HepG2 (cell line): ENCODE results near the gene LIME1. TPM values are rescaled to one million over a fixed set of nuclear protein-coding genes. Genes with fewer than 3 reads are reported as not detected.

ENCODE experiments used
- AGO2 ChIP-seq: fragments of 200-400 bp; formaldehyde crosslinking; optimal IDR thresholded peaks from 2 replicates; pipeline ENCODE3; 2017; ENCODE audit warnings: mild to moderate bottlenecking, low read depth, low read length, moderate library complexity
- CSRNP1 ChIP-seq: sonication (generic); formaldehyde crosslinking; IDR thresholded peaks from 2 replicates; pipeline ENCODE4 v1.8.1; 2023; ENCODE audit warnings: mild to moderate bottlenecking, missing genetic modification reagents
- FOSL1 ChIP-seq: sonication (generic); formaldehyde crosslinking; IDR thresholded peaks from 2 replicates; pipeline ENCODE4 v1.9.0; 2021; ENCODE audit warnings: missing genetic modification reagents, borderline replicate concordance
- HNF4G ChIP-seq, 2 experiments: sonication (generic) in 1 of 2; formaldehyde crosslinking in 1 of 2; IDR thresholded peaks; 2 replicates each; pipeline versions ENCODE4 v1.4.0 to v1.6.1; 2011 to 2020; ENCODE audit warnings: borderline replicate concordance in 2 of 2, low read depth in 2 of 2, mild to moderate bottlenecking in 2 of 2, low read length in 1 of 2, missing genetic modification reagents in 1 of 2, moderate library complexity in 1 of 2
- HNRNPLL ChIP-seq: fragments of 200-400 bp; formaldehyde crosslinking; IDR thresholded peaks from 2 replicates; pipeline ENCODE4 v1.6.1; 2017; ENCODE audit warnings: mild to moderate bottlenecking, low read depth, low read length; ENCODE audit not compliant: poor library complexity, severe bottlenecking
- KDM1A ChIP-seq: IDR thresholded peaks from 2 replicates; pipeline ENCODE4 v1.6.1; 2016; ENCODE audit warnings: missing compliant biosample characterization
- MEIS2 ChIP-seq: sonication (generic); formaldehyde crosslinking; IDR thresholded peaks from 2 replicates; pipeline ENCODE4 v1.9.0; 2021; ENCODE audit warnings: mild to moderate bottlenecking, missing genetic modification reagents
- NFE2L1 ChIP-seq: sonication (generic); formaldehyde crosslinking; IDR thresholded peaks from 2 replicates; pipeline ENCODE4 v1.4.0; 2020; ENCODE audit warnings: missing genetic modification reagents, mild to moderate bottlenecking, borderline replicate concordance
- NR2F6 ChIP-seq, 2 experiments: IDR thresholded peaks; 2 replicates each; pipeline ENCODE4 v1.6.1; 2016; ENCODE audit warnings: antibody characterized with exemption in 1 of 2, mild to moderate bottlenecking in 1 of 2
- SALL2 ChIP-seq: sonication (generic); formaldehyde crosslinking; IDR thresholded peaks from 2 replicates; pipeline ENCODE4 v1.8.1; 2023; ENCODE audit warnings: mild to moderate bottlenecking, missing genetic modification reagents, inconsistent platforms
- SIN3A ChIP-seq: IDR thresholded peaks from 2 replicates; pipeline ENCODE4 v1.6.1; 2011; ENCODE audit warnings: low read depth, mild to moderate bottlenecking, control low read depth, low read length, borderline replicate concordance
- TFE3 ChIP-seq: IDR thresholded peaks from 2 replicates; pipeline ENCODE4 v1.6.1; 2016
- ZBTB25 ChIP-seq: IDR thresholded peaks from 2 replicates; pipeline ENCODE4 v1.6.1; 2018; ENCODE audit warnings: missing genetic modification reagents
- ZBTB38 ChIP-seq: sonication (generic); formaldehyde crosslinking; IDR thresholded peaks from 2 replicates; pipeline ENCODE4 v1.5.1; 2020; ENCODE audit warnings: mild to moderate bottlenecking, missing genetic modification reagents
- ZNF331 ChIP-seq: sonication (generic); formaldehyde crosslinking; IDR thresholded peaks from 2 replicates; pipeline ENCODE4 v1.4.0; 2020; ENCODE audit warnings: missing genetic modification reagents
- ZNF589 ChIP-seq: sonication (generic); formaldehyde crosslinking; conservative IDR thresholded peaks from 2 replicates; pipeline ENCODE4 v1.8.0; 2022; ENCODE audit warnings: mild to moderate bottlenecking, moderate library complexity, missing genetic modification reagents
- ZNF691 ChIP-seq: sonication (generic); formaldehyde crosslinking; IDR thresholded peaks from 2 replicates; pipeline ENCODE4 v1.4.0; 2020; ENCODE audit warnings: missing genetic modification reagents, low read depth, mild to moderate bottlenecking, borderline replicate concordance
- ZNF737 ChIP-seq: sonication (generic); formaldehyde crosslinking; IDR thresholded peaks from 2 replicates; pipeline ENCODE4 v1.5.0; 2020; ENCODE audit warnings: missing genetic modification reagents, mild to moderate bottlenecking, borderline replicate concordance
- ZNF770 ChIP-seq: sonication (generic); formaldehyde crosslinking; IDR thresholded peaks from 2 replicates; pipeline ENCODE4 v1.5.0; 2020; ENCODE audit warnings: mild to moderate bottlenecking, missing genetic modification reagents
- ZNF781 ChIP-seq: sonication (generic); formaldehyde crosslinking; IDR thresholded peaks from 2 replicates; pipeline ENCODE4 v1.5.1; 2020; ENCODE audit warnings: borderline replicate concordance, mild to moderate bottlenecking, missing genetic modification reagents; ENCODE audit errors: not compliant biosample characterization
- ZSCAN9 ChIP-seq: IDR thresholded peaks from 2 replicates; pipeline ENCODE4 v1.6.1; 2016; ENCODE audit warnings: borderline replicate concordance
- polyA plus RNA-seq, 8 experiments: library from polyadenylated mRNA; depleted of rRNA in 3 of 8; stranded (reverse) in 7 of 8; unstranded in 1 of 8; fragments of >200 nt; fragmentation: Illumina TruSeq in 4 of 8; extraction: Trizol in 4 of 8; gene quantifications; 2 replicates each; pipeline versions ENCODE4 v1.2.1 to v1.2.3, GENCODE V29; 2011 to 2016; ENCODE audit warnings: low read depth in 4 of 8, missing spikeins in 1 of 8, mixed read lengths in 1 of 8; ENCODE audit not compliant: insufficient read depth in 1 of 8
- total RNA-seq, 5 experiments: library from RNA; depleted of rRNA; stranded (reverse); fragments of >200 nt; fragmentation: Illumina TruSeq; extraction: Trizol; gene quantifications; 2 replicates each; pipeline ENCODE4 v1.2.3, GENCODE V29; 2016; ENCODE audit warnings: low read depth in 1 of 5

The LIME1 gene
- total and polyA plus RNA-seq, 2 of the 13 experiments (the other 11 are each of a cell fraction or from before 2014, with no cell fraction given) = 13.0 to 61.5 TPM

GRCh38 chr20:63734946-63735858, 1.3 kb upstream of the LIME1 start (continued):
- TF ChIP-seq HNF4G (IDR thresholded peaks at IDR 0.05; ENCODE audit: borderline replicate concordance, low read depth, low read length) = peak; percentile 92
- no peak for TF ChIP-seq HNF4G (CRISPR knock-in tag; IDR thresholded peaks at IDR 0.05; ENCODE audit: borderline replicate concordance, low read depth)
- TF ChIP-seq ZNF737 (CRISPR knock-in tag) = no peak
- no peak for TF ChIP-seq MEIS2 (CRISPR knock-in tag)
- no peak for TF ChIP-seq SIN3A
- no peak for TF ChIP-seq ZNF691 (CRISPR knock-in tag)
- TF ChIP-seq CSRNP1 (CRISPR knock-in tag) = 0 out of 2 replicates have a peak, but pooled peaks have one; percentile 22
- TF ChIP-seq ZNF770 (CRISPR knock-in tag) = no peak
- TF ChIP-seq NFE2L1 = 0 out of 2 replicates have a peak, but pooled peaks have one; percentile 5
- TF ChIP-seq KDM1A = no peak
- no peak for TF ChIP-seq FOSL1 (CRISPR knock-in tag)
- no peak for TF ChIP-seq ZBTB25 (CRISPR knock-in tag)
- TF ChIP-seq NR2F6 (IDR thresholded peaks at IDR 0.05) = peak; percentile 48; the same call in 1 of the 2 replicates
- TF ChIP-seq NR2F6 (CRISPR knock-in tag; IDR thresholded peaks at IDR 0.05) = no peak
- TF ChIP-seq SALL2 (CRISPR knock-in tag) = no peak
- no peak for TF ChIP-seq ZNF589 (CRISPR knock-in tag)
- TF ChIP-seq TFE3 (CRISPR knock-in tag) = no peak
- peak; percentile 96 for TF ChIP-seq ZBTB38 (CRISPR knock-in tag)
- TF ChIP-seq AGO2 = peak; percentile 92
- TF ChIP-seq ZNF331 (CRISPR knock-in tag) = no peak
- no peak for TF ChIP-seq ZSCAN9 (CRISPR knock-in tag)
- no peak for TF ChIP-seq ZNF781 (CRISPR knock-in tag)
- TF ChIP-seq HNRNPLL = peak; percentile 78
